Endothelial cell of umbilical vein (primary cell): ENCODE measurements around the gene NECAB2.

Source experiments
- EZH2 ChIP-seq: IDR thresholded peaks from 2 replicates; pipeline ENCODE4 v1.6.1; 2012; ENCODE audit warnings: borderline replicate concordance, low read depth, mild to moderate bottlenecking, moderate library complexity, low read length, inconsistent platforms; ENCODE audit not compliant: severe bottlenecking
- JUN ChIP-seq: IDR thresholded peaks from 2 replicates; pipeline ENCODE4 v1.6.1; 2011; ENCODE audit warnings: borderline replicate concordance, low read depth; ENCODE audit not compliant: insufficient read length, insufficient read depth
- POLR2A ChIP-seq: IDR thresholded peaks from 2 replicates; pipeline ENCODE4 v1.6.1; 2012; ENCODE audit warnings: low read depth, mild to moderate bottlenecking, control low read depth, low read length
- POLR2AphosphoS5 ChIP-seq: IDR thresholded peaks from 2 replicates; pipeline ENCODE4 v1.6.1; 2012; ENCODE audit warnings: low read depth, mild to moderate bottlenecking, control low read depth, low read length, moderate library complexity; ENCODE audit not compliant: insufficient read depth
- TF ChIP-seq, protein P1 (sequence below), 2 donors: IDR thresholded peaks; 1 replicate in 1 of 2; 2 replicates in 1 of 2; pipeline ENCODE4 v1.5.1; 2011; ENCODE audit warnings: low read length in 2 of 2, mild to moderate bottlenecking in 2 of 2, moderate library complexity in 2 of 2, control low read depth in 1 of 2, inconsistent platforms in 1 of 2, low read depth in 1 of 2; ENCODE audit not compliant: insufficient read depth in 1 of 2; ENCODE audit errors: extremely low read depth in 1 of 2
- TF ChIP-seq, protein P2 (sequence below): IDR thresholded peaks from 2 replicates; pipeline ENCODE4 v1.6.1; 2011; ENCODE audit not compliant: insufficient read depth, insufficient read length

DNA sequence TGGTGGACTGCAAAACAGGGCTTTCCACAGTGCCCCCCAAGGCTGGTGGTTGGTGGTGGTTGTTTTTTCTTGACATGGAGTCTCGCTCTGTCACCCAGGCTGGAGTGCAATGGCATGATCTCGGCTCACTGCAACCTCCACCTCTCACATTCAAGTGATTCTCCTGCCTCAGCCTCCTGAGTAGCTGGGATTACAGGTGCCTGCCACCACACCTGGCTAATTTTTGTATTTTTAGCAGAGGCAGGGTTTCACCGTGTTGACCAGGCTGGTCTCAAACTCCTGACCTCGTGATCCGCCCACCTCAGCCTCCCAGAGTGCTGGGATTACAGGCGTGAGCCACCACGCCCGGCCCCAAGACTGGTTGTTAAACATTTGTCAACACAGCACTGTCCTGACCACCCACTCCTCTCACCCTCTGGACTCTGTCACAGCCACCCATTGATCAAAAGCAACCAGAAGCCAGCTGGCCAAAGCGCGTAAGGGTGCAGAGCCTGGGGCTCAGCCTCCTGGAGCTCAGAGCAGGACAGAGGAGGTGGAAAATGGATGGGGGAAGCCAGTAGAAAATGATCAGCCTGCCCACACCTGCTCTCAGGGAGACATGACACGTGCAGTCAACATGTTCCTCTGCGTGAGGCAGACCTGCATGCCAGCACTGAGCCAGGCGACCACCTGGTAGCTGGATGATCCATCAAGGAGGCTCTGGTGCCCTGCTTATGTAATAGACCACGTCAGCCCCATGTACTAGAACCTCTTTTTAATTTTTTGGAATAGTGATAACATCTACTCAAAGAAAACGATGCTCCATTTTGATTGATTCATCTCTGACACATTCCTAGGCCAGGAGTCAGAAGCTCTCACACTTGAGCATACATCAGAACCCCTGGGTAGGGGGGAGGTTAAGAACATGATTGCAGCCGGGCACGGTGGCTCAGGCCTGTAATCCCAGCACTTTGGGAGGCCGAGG, 29.8 kb upstream of the NECAB2 start:
- no peak for TF ChIP-seq EZH2
- TF ChIP-seq POLR2A, result no peak
- TF ChIP-seq, protein P1, sequence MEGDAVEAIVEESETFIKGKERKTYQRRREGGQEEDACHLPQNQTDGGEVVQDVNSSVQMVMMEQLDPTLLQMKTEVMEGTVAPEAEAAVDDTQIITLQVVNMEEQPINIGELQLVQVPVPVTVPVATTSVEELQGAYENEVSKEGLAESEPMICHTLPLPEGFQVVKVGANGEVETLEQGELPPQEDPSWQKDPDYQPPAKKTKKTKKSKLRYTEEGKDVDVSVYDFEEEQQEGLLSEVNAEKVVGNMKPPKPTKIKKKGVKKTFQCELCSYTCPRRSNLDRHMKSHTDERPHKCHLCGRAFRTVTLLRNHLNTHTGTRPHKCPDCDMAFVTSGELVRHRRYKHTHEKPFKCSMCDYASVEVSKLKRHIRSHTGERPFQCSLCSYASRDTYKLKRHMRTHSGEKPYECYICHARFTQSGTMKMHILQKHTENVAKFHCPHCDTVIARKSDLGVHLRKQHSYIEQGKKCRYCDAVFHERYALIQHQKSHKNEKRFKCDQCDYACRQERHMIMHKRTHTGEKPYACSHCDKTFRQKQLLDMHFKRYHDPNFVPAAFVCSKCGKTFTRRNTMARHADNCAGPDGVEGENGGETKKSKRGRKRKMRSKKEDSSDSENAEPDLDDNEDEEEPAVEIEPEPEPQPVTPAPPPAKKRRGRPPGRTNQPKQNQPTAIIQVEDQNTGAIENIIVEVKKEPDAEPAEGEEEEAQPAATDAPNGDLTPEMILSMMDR (IDR thresholded peaks at IDR 0.05; ENCODE audit: extremely low read depth in 1 of 2, insufficient read depth in 1 of 2, low read depth in 1 of 2, low read length in 2 of 2), result no peak
- TF ChIP-seq POLR2AphosphoS5, result no peak
- TF ChIP-seq, protein P2, sequence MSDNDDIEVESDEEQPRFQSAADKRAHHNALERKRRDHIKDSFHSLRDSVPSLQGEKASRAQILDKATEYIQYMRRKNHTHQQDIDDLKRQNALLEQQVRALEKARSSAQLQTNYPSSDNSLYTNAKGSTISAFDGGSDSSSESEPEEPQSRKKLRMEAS, result no peak
- no peak for TF ChIP-seq JUN
